Cerebellar cortex (tissue), 1 donor: Measurements from ENCODE around the gene INPP4A.

ENCODE experiments used
- DNase-seq: peaks from one replicate; pipeline ENCODE4 v3.0.0-alpha.2; 2015; ENCODE audit warnings: low spot score

Gene INPP4A

DNA sequence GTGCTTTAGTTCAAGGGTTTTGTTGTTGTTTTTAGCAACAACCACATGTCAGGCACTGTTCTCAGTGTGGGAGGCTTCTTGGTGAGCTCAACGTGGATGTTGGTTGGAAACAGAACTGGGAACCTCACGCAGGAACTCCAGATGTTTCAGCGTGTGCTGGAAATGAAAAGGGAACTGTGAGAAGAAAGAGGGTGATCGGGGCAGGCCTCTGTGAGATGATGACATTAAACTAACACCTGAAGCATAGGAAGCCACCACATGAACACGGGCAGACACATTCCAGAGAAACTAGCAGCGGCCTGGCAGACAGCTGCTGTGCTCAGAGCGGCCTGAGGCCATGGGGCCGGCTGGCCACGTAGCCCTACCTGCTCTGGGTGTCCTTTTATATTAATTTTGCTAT, 97.2 kb downstream of the INPP4A start:
- DNase-seq, result no peak

DNA sequence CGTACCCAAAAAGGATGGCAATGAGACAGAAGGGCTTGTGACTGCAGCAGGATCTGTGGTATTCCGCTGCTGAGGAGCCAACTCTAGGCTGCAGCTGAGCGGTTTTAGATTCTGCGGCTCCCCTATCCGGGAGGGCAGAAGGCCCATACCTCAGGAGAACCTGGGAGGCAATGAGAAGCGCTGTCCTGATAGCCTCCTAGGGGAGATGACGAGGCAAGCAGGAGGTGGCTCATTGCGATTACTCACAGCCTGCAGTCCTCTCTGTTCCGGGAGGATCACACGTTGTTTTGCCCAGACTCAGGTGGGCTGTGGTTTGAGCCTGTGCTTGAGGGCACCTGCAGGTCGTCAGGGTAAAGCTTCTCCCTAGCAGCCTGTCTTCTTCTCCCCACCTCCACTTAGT, 98.6 kb downstream of the INPP4A start:
- DNase-seq, result no peak

DNA sequence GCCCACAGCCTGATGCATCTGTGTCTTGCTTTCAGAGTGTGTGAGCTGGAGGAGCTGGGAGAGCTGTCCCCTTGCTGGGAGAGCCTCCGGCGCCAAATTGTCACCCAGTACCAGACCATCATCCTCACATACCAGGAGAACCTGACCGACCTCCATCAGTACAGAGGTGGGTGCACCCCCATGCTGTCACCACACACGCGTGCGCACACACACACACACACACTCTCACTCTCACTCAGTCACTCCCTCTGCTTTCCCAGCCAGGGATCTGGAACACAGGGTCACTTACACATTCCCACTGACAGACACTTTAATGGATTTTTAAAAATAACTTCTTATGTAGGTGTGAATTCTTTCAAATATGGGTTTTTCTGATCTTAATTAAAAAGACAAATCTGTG, 99.2 kb downstream of the INPP4A start:
- no peak for DNase-seq

DNA sequence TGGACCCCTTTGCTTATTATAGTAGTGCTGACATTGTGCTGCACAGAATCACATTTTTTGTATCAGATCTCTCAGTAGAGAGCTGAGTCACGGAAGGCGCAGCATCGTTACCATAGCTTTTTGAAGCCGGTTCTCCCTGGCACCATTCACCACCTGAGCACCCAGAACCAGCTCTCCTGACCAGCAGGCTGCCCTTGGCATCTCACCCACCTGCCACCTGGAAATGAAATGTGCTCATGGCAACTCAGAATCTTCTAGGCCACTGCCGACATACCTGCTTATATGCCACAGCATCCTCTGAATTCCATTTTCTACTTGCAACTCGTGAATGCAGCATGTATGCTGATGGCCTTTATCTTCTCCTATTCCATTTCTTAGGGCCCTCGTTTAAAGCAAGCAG, 100.9 kb downstream of the INPP4A start:
- peak; percentile 55 for DNase-seq

DNA sequence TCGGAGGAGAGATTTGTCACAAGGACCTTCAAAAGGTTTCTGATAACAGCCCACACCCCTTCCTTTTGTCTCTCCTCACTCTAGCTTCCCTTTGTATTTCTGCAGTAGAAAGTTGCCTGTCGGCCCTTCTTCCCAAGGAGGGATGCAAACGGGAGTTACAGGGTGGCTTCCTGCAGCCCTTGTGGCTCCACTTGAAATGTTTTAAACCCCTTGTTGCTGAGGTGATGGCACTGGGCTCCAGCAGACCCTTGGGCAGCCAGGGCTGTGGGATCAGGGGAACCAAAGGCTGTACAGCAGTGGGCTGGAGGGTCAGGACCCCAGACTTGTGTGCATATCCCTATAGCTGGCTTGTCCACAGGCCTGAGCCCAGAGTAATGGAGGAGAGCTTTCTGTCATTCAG, 101.5 kb downstream of the INPP4A start:
- no peak for DNase-seq

DNA sequence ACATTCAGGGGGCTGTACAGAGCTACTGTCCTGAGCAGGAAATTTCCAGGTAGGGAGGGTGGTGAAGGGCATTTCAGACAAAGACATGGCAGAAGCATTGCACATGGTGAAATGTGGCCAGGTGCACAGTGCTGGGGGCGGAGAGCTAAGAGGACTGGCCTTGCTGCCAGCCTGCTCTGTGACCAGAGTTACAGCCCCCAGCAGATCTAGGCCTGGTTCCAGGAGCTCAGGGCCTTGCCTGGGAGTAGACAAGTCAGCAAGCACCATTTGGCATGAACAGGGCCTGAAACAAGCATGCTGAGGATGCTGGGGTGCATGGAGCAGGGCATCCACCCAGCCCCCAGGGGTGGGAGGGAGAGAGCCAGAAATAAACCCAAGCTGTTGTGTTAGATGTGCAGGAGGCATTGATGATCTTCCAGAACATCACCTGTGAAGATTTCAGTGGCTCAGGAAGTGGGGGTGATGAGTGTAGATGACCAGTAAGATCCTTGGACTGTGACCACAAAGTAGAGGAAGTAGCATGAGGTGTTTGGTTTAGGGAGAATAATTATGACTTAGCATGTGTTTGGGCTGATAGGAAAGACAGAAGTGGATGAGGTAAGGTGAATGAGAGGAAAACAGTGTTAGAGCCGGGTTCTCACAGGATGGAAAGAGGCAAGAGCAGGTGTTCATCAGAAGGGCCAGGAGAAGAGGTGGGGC, 102.6 kb downstream of the INPP4A start:
- peak; percentile 73 for DNase-seq

DNA sequence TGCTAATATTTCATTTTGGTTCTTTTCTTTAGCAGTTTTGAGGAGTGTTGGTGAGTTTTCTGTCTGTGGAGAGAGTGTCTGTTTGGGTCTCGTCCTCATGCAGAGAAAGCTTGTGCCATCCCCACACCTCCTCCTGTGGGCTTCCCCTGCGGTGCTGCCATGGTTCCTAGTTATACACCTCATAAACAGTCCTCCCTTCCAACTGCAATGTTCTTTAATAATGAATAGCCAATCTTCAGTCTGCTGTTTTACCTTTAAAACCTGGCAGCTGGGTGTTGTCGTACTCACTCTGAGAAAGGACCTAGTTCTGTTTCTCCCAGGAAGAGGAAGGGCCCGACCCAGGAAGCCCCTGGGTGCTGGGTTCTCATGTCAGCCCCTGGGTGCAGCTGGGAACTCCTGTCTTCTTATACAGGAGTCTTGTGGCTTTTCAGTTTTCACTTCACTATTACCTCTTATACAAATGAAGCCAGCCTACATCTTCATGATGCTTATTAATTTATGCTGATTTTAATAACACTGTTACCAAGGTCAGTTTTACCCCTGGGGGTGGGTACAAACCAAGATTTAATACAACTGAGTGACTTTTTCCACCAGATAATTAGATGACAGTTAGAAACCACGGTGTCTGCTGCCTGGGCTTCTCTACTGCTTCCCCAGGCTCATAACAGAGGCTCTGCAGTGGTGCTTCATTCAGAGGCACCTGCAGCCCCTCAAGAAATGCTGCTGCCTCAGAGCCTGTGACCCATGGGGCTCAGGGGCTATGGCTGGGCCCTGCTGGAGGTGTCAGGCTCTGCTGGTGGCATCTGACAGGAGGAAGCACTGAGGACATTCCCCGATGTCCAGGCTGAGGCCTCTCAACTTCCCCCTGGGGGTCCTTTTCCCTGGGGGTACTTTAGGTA, 104.5 kb downstream of the INPP4A start:
- no peak for DNase-seq

DNA sequence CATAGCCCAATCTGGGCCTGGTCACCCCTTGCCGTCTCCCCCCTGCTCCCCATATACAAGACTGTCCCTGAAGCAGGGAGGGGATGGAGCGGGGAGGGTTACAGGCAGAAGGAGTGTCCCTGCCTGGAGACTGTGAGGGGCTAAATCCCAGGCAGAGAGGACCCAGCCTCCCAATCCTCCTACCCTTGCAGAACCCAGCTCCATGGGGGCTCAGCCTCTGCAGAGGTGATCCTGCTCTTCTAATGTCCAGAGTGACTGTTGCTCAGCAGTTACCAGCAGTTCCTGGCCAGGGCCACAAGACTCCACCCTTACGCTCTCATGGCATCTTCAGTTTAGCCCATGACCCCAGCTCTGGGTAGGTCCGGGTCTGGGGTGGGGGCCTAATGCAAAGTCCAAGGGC, 105.5 kb downstream of the INPP4A start:
- no peak for DNase-seq

DNA sequence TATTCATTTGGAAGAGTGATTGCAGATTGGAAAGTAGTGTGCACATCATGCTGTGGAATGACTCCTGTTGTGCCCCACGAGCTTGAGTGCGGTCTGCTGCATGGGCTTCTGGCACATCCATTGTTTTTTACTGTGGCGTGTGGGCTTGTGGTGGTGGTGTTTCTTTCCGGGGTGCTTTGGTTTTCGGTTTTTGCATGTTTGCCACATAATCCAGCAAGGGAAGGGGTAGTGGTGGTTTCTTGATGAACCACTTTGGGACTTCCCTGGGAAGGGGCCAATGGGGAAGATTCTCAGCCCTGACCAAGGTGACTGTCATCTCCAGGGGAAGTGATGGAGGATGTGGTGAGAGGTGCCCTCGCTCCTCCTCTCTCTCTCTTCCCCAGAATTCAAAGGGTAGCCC, 106.7 kb downstream of the INPP4A start:
- no peak for DNase-seq

DNA sequence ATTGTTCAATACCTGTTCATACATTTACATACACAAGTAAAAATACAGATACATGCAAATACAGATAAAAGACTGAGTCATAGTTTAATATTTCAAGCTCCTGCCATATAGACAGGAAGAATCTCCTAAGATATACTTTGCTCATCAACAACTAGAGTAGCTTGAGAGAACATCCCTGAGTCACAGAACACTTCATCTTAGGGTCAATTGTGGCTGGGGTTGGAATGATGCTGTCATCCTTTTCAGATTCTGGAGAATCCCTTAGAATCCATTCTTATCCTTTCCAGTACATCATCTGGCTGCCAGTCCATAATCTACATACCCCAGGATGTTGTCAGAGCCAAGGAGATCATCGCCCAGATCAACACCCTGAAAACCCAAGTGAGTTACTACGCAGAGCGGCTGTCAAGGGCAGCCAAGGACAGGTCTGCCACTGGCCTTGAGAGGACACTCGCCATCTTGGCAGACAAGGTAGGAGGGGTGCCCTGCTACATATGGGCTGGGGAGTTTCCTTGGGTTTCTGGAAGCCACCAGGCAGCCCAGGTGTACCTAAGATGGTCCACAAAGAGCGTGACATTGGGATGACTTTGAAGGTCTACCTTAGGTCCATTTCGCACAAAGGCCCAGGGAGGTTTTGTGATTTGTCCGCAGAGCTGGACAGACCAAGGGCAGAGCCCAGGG, 108.0 kb downstream of the INPP4A start:
- DNase-seq, result no peak

DNA sequence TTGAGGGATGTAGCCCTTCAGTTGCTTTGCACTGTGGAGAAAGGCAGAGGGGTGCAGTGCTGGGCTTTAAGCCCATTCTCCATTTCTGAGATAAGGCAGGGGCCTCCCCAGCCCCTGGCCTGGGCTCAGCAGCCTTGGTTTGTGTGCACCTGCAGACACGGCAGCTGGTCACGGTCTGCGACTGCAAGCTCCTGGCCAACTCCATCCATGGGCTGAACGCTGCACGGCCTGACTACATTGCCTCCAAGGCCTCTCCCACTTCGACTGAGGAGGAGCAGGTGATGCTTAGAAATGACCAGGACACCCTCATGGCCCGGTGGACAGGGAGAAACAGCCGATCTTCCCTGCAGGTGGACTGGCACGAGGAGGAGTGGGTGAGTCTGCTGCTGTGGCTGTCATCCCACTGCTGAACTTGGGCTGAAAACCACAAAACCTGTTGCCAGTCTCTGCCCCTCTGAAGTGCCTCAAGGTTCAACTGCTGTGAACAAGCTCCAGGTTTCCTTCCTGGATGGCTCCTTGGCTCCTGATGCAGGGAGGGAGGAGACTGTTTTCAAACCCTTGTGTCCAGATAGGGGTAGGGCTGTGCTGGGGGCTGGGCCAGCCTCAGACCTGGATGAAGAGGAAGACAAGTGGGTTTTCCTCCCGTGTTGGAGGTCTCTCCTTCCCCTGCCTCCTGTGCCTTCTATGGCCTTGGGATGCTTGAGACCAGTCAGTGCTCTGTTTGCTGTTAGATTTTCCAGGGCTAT, 109.6 kb downstream of the INPP4A start:
- no peak for DNase-seq

DNA sequence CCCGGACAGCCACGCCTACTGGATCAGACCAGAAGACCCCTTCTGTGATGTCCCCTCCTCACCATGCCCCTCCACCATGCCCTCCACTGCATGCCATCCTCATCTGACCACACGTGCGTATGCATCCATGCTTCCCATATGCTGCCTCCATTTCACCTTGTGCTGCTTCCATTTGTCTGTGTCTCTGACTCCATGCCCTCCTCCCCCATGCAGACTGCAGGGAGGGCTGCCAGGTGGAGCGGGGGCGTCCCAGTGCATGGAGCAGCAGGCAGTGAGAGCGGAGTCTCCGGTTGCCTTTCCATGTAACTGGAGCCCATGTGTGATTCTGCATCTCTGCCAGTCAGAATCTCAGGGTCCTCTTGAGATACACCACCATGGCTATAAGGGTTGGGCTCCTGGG, 111.0 kb downstream of the INPP4A start:
- no peak for DNase-seq

DNA sequence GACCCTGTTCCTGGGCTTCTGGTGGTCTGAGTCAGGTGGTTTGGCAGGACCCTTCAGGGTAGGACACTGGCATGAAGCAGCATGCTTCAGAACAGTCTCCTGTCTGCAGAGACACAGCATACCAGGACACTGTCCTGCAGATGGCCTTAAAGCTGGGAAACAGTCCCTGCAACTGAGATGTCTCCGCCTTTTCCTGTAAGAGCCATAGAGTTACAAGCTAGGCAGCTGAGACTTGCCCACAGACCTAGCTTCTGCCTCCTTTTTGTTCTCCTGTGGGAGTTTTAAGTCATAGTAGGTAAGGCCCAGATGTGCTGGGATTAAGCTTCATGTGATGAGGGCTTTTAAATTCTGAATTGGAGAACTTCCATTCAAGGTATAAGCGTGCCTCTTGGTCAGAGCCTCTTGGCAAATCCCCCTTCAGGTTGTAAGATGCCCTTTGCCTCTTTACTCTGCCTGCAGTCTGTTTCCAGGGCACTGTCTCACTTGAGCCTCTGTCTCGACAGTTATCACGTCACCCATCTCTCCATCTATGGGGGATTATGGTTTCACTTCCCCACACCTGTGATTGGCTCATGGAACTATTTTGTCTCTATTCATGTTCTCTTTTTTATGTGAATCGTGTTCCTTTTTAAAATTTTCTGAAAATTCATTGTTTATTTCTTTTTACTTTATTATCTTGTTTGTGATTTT, 111.8 kb downstream of the INPP4A start:
- DNase-seq, result no peak

DNA sequence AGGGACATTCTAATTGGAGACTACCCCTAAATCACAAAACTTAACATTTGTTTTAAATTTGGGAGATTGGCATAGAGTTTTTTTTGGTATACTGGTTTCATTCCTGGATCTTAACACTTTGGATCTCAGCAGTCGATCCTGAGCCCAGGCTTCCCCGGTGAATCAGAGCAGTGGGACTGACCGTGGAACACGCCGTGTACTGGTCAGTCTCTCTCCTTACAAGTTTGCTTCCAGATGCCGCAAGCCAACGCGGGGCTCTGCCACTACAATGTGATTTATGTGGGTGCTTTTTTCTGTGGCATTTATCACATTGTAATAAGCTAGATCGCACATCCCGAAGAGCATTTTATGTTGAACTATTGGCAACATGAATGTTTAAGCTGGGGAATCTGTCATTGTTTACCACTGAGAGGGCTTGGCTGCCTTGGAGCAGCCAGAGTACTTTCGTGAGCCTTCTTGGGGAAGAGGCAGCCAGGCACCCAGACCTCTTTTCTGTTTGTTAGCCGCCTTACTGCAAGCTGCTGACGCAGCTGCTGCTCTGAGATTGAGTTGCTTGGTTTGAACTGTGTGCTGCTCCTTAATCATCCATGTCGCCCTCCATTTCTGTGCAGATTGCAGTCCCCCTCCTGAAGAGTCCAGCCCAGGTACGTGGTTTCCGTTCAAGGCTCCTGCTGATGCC, 114.3 kb downstream of the INPP4A start:
- DNase-seq, result no peak

DNA sequence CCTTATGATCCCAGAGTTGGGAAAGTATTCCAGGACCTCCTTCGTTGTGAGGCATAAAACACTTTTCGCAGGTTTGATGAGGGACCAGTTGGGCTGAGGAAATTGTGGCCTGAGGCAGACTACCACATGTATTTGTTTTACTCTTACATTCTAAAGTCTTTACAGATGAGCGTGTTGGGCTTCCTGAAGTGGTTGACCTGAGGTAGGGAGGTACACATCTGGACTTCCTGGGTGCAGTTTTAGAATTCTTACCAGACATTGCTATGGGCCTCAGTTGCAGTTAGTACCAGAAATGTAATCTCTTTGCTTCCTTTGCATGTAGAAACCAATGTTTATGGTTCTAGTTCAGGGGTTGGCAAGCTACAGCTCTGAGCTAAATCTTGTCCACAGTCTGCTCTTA, 114.9 kb downstream of the INPP4A start:
- no peak for DNase-seq

DNA sequence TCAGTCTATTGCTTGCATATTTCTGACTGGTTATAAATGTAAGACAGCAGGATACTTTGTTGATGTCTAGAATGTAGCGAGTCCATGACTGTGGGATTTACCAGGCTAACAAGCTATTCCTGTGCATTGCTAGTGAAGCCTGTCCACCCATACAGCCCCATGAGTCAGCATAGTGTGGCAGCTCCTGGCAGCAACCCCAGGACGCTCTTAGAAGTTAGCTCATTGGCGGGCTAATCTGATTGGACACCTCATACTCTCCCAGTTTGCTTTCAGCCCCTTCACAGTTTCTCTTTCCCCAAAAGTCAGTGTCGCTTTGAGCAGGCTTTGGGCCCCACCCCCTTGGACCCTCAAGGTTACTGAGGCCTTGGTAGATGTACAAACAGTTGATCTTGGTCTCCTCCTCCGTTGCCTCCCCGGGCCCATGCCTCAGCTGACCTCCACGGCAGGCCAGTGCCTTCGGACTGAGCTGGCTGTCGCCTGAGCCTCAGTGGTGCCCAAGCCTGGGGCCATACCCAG, 115.7 kb downstream of the INPP4A start:
- DNase-seq, result no peak

DNA sequence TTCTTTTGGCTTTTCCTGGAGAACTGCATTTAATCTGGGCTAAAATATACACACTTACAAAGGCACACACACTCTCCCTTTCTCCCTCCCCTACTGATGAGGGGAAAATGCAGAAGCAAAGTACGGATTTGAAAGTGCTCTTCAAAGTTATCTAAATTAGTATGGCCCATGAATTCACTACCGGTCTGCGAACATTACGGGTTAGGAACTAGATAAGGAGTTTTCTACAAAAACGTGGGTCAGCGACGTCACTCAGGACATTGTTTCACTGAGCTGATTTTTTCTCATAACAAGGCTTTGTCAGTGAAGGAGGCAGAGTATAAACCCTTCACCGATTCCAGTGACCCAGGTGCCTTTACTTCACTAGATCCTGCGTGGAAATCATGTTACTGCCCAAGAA, 116.4 kb downstream of the INPP4A start:
- DNase-seq, result no peak

DNA sequence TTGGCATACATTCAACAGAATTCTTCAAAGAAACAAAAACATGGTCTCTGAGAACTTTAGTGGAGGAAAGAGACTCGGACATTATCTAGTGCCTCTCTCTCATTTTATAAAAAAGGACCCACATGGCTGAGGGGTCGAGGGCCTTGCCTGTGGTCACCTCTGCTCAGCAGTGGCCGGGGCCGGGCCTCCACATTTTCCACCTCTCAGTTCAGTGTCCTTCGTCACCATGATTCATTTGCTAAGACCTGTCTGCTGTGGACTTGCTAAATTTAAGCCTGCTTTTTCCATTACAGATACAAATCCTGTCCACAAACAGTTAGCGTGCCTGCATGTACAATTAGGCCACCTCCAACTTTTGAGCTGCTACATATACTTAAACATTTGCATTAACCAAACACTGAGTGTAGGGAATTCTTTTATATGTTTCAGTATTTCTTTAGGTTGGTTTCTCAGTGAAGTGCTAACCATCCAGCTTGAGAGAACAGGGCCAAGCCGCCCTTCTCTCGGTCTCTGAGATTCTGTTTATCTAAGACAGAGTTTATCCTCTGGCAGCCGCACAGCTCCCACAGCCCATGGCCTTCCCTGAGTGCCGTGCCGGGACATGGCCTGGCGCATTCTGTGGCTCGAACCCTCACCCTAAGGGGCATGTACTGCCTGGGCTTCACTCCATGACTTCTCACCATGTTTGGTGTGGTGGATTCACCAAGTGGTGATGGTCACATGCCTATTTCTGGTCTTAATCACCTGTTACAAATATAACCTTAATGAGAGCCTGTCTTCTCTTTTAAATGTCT, 117.4 kb downstream of the INPP4A start:
- DNase-seq, result no peak

DNA sequence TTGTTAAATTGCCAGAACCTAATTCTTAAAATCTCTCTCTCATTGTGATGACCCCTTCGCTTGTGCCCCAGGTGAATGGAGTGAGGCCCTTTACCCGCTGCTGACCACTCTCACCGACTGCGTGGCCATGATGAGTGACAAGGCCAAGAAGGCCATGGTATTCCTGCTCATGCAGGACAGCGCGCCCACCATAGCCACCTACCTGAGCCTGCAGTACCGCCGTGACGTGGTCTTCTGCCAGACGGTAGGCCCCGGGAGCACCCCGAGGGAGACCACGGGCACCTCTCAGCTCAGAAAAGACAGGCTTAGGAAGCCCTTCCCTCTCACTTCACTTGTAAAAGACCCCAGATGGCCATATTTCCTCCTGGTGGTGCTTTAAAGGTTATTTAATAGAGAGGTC, 118.7 kb downstream of the INPP4A start:
- DNase-seq, result no peak

DNA sequence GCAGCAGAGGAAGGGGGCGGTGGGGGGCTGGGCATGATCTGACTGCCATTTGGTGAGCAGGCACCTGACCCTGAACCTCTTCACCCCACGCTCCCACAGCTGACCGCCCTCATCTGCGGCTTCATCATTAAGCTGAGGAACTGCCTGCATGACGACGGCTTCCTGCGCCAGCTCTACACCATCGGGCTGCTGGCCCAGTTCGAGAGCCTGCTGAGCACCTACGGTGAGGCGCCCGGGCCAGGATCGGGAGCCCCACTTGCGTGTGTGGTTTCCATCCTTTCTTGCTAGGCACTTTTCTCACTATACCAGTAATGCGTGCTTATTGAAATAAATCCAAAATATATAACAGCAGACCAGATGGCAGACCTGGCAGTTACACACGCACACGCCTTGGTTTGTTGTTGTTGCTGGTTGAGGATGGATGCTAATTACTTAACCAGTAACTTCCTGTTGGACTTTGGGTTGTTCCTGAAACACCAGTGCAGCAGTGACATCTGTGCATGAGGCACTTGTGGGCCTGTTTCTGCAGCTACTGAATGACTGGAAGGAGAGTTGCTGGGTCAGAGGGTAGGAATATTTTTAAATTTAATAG, 120.0 kb downstream of the INPP4A start:
- DNase-seq, result peak; percentile 64
